Activated T-cell treated with anti-CD3 and anti-CD28 coated beads for 24 hours (primary cell): ENCODE data around the gene FLRT2.

Experiments used
- DNase-seq: peaks from one replicate; pipeline ENCODE4 v3.0.0-alpha.2; 2020; ENCODE audit warnings: low read depth

The FLRT2 gene

GRCh38 chr14:85529803-85530574, at the start of gene FLRT2:
Gene FLRT2, plus strand, starts transcription at chr14:85530144. Its CDS starts 91,371 bp downstream, at chr14:85621515.
- no peak for DNase-seq

GRCh38 chr14:85481471-85481870, 48.5 kb upstream of the FLRT2 start:
- no peak for DNase-seq

GRCh38 chr14:85482552-85482951, 47.4 kb upstream of the FLRT2 start:
- no peak for DNase-seq

GRCh38 chr14:85483037-85483436, 46.9 kb upstream of the FLRT2 start:
- DNase-seq = no peak

- no peak for DNase-seq
Measured at GRCh38 chr14:85483652-85484051, 46.3 kb upstream of the FLRT2 start.

- DNase-seq = no peak
Measured at GRCh38 chr14:85487215-85487614, 42.7 kb upstream of the FLRT2 start.

GRCh38 chr14:85501751-85502150, 28.2 kb upstream of the FLRT2 start:
- DNase-seq = no peak

GRCh38 chr14:85508863-85509262, 21.1 kb upstream of the FLRT2 start:
- DNase-seq = no peak

- no peak for DNase-seq
Measured at GRCh38 chr14:85512451-85512850, 17.5 kb upstream of the FLRT2 start.

- no peak for DNase-seq
Measured at GRCh38 chr14:85514487-85514886, 15.5 kb upstream of the FLRT2 start.

- DNase-seq = no peak
Measured at GRCh38 chr14:85516239-85517113, 13.5 kb upstream of the FLRT2 start.

- DNase-seq = no peak
Measured at GRCh38 chr14:85517114-85517688, 12.7 kb upstream of the FLRT2 start.

- no peak for DNase-seq
Measured at GRCh38 chr14:85519661-85520305, 10.2 kb upstream of the FLRT2 start.

- no peak for DNase-seq
Measured at GRCh38 chr14:85520581-85520980, 9.4 kb upstream of the FLRT2 start.

GRCh38 chr14:85523624-85524023, 6.3 kb upstream of the FLRT2 start:
- DNase-seq = no peak

- no peak for DNase-seq
Measured at GRCh38 chr14:85527006-85527405, 2.9 kb upstream of the FLRT2 start.

GRCh38 chr14:85527445-85528035, 2.4 kb upstream of the FLRT2 start:
- no peak for DNase-seq

GRCh38 chr14:85528080-85528896, 1.7 kb upstream of the FLRT2 start:
- no peak for DNase-seq

- no peak for DNase-seq
Measured at GRCh38 chr14:85528897-85529631, 880 bp upstream of the FLRT2 start.

GRCh38 chr14:85530626-85531025, 682 bp downstream of the FLRT2 start:
- no peak for DNase-seq
